HEK293T (cell line): Measurements from ENCODE around the gene ATCAY.
"Not testable (repeated sequence)": the region's sequence is repeated elsewhere in the genome, so short reads cannot be mapped to it uniquely, and the experiment has no call there.

Experiments
- CTCF ChIA-PET: fragments of 350-600 bp; formaldehyde crosslinking; extraction: SDS; loops from one replicate; lab custom pipeline; 2021; ENCODE audit warnings: antibody characterized with exemption, inconsistent platforms; lab: Yijun Ruan, JAX
- POLR2A ChIA-PET: fragments of 350-600 bp; formaldehyde crosslinking; extraction: SDS; loops from one replicate; lab custom pipeline; 2020; ENCODE audit warnings: antibody characterized with exemption, inconsistent platforms; lab: Yijun Ruan, JAX
- DNase-seq: peaks from one replicate; pipeline ENCODE4 v3.0.0; 2012; ENCODE audit warnings: mixed read lengths; ENCODE audit errors: extremely low spot score
- ARNT ChIP-seq: fragments of 450-650 bp; IDR thresholded peaks from 2 replicates; pipeline ENCODE4 v1.6.1; 2017; ENCODE audit warnings: mild to moderate bottlenecking
- BHLHE40 ChIP-seq: fragments of 450-650 bp; IDR thresholded peaks from 2 replicates; pipeline ENCODE4 v1.6.1; 2016; ENCODE audit warnings: mild to moderate bottlenecking, moderate library complexity, borderline replicate concordance
- CTBP1 ChIP-seq: fragments of 450-650 bp; IDR thresholded peaks from 2 replicates; pipeline ENCODE4 v1.6.1; 2016; ENCODE audit warnings: borderline replicate concordance
- ELF4 ChIP-seq: fragments of 450-650 bp; IDR thresholded peaks from 2 replicates; pipeline ENCODE4 v1.6.1; 2017; ENCODE audit warnings: antibody characterized with exemption
- FOXA1 ChIP-seq: fragments of 450-650 bp; IDR thresholded peaks from 2 replicates; pipeline ENCODE4 v1.6.1; 2016; ENCODE audit warnings: mild to moderate bottlenecking
- FOXK2 ChIP-seq: fragments of 450-650 bp; IDR thresholded peaks from 2 replicates; pipeline ENCODE4 v1.6.1; 2016; ENCODE audit warnings: mild to moderate bottlenecking
- FOXM1 ChIP-seq: fragments of 450-650 bp; IDR thresholded peaks from 2 replicates; pipeline ENCODE4 v1.6.1; 2017; ENCODE audit warnings: mild to moderate bottlenecking, borderline replicate concordance
- HDGF ChIP-seq: fragments of 450-650 bp; IDR thresholded peaks from 2 replicates; pipeline ENCODE4 v1.6.1; 2017; ENCODE audit warnings: antibody characterized with exemption, borderline replicate concordance
- L3MBTL2 ChIP-seq: fragments of 450-650 bp; conservative IDR thresholded peaks from 2 replicates; pipeline ENCODE4 v1.6.1; 2016; ENCODE audit warnings: mild to moderate bottlenecking
- LEF1 ChIP-seq: fragments of 450-650 bp; IDR thresholded peaks from 2 replicates; pipeline ENCODE4 v1.6.1; 2017; ENCODE audit warnings: mild to moderate bottlenecking, borderline replicate concordance
- NFRKB ChIP-seq: fragments of 450-650 bp; IDR thresholded peaks from 2 replicates; pipeline ENCODE4 v1.6.1; 2016; ENCODE audit warnings: mild to moderate bottlenecking, moderate library complexity
- PKNOX1 ChIP-seq: fragments of 450-650 bp; IDR thresholded peaks from 2 replicates; pipeline ENCODE4 v1.6.1; 2016
- SP1 ChIP-seq: fragments of 450-650 bp; IDR thresholded peaks from 2 replicates; pipeline ENCODE4 v1.6.1; 2017
- SUZ12 ChIP-seq: fragments of 450-650 bp; IDR thresholded peaks from 2 replicates; pipeline ENCODE4 v1.6.1; 2016; ENCODE audit warnings: mild to moderate bottlenecking
- TARDBP ChIP-seq: fragments of 450-650 bp; IDR thresholded peaks from 2 replicates; pipeline ENCODE4 v1.6.1; 2016
- ZNF384 ChIP-seq: fragments of 450-650 bp; IDR thresholded peaks from 2 replicates; pipeline ENCODE4 v1.6.1; 2016

ATCAY gene

GRCh38 chr19:3873151-3873550 is 7.3 kb upstream of the ATCAY start:
- TF ChIP-seq FOXK2: no peak
- no peak for TF ChIP-seq ARNT
- TF ChIP-seq TARDBP: no peak
- no peak for TF ChIP-seq ZNF384
- no peak for TF ChIP-seq BHLHE40
- no peak for TF ChIP-seq HDGF
- TF ChIP-seq ELF4: no peak
- CTCF ChIA-PET: interaction anchor here (0.7 kb wide), 1 partner anchor 37 kb away, joined by 6 read pairs; no protein-coding TSS in a partner anchor
- DNase-seq: no peak
- POLR2A ChIA-PET: no interaction called here

- CTCF ChIA-PET, POLR2A ChIA-PET, DNase-seq: not testable (repeated sequence)
Observed at GRCh38 chr19:3874695-3875094, 5.8 kb upstream of the ATCAY start.

GRCh38 chr19:3879656-3880055 is 829 bp upstream of the ATCAY start:
- POLR2A ChIA-PET: no interaction called here
- TF ChIP-seq ZNF384 (0 out of 2 replicates have a peak, but pooled peaks have one; percentile 43), TARDBP (no peak)
- no peak for DNase-seq
- CTCF ChIA-PET: no interaction called here

- no peak for DNase-seq
- TF ChIP-seq CTBP1: no peak
- no peak for TF ChIP-seq LEF1
- no peak for TF ChIP-seq L3MBTL2
- no peak for TF ChIP-seq FOXM1
- TF ChIP-seq NFRKB: no peak
- no peak for TF ChIP-seq TARDBP
- TF ChIP-seq PKNOX1: no peak
- no peak for TF ChIP-seq SP1
- no peak for TF ChIP-seq ARNT
- TF ChIP-seq FOXK2: no peak
- no peak for TF ChIP-seq SUZ12
- no peak for TF ChIP-seq FOXA1
- TF ChIP-seq HDGF: no peak
- no peak for TF ChIP-seq BHLHE40
- no peak for TF ChIP-seq ELF4
- no peak for TF ChIP-seq ZNF384
- CTCF ChIA-PET: no interaction called here
- POLR2A ChIA-PET: interaction anchor here (1.0 kb wide), 1 partner anchor 104 kb away, joined by 4 read pairs; the partner anchor contains the start of gene EEF2
Observed at GRCh38 chr19:3881272-3882040, 971 bp downstream of the ATCAY start.

- DNase-seq: no peak
- TF ChIP-seq LEF1 (no peak), HDGF (no peak), ARNT (no peak), NFRKB (no peak), PKNOX1 (no peak), TARDBP (no peak), CTBP1 (no peak), FOXA1 (no peak), ELF4 (no peak), SP1 (no peak), SUZ12 (no peak), L3MBTL2 (no peak), FOXK2 (no peak), FOXM1 (no peak), ZNF384 (no peak)
- POLR2A ChIA-PET: no interaction called here
- CTCF ChIA-PET: no interaction called here
Observed at GRCh38 chr19:3882041-3882384, 1.5 kb downstream of the ATCAY start.

GRCh38 chr19:3890591-3890990 is 10.1 kb downstream of the ATCAY start:
- POLR2A ChIA-PET: interaction anchor here (0.9 to 1.5 kb wide), 2 partner anchors 81 to 95 kb away, joined by 3 to 4 read pairs; partner anchors contain the start of gene EEF2
- TF ChIP-seq SUZ12: no peak
- no peak for TF ChIP-seq ZNF384
- TF ChIP-seq NFRKB: no peak
- TF ChIP-seq HDGF: no peak
- no peak for TF ChIP-seq L3MBTL2
- no peak for TF ChIP-seq TARDBP
- no peak for TF ChIP-seq PKNOX1
- no peak for TF ChIP-seq BHLHE40
- TF ChIP-seq CTBP1: no peak
- TF ChIP-seq FOXM1: no peak
- TF ChIP-seq ELF4: no peak
- TF ChIP-seq FOXK2: no peak
- CTCF ChIA-PET: no interaction called here
- no peak for DNase-seq
